Measurements from ENCODE around the gene ZNF90. TPM values are rescaled to one million over a fixed set of nuclear protein-coding genes. Genes with fewer than 3 reads are reported as not detected.
"Not testable (repeated sequence)": the region's sequence is repeated elsewhere in the genome, so short reads cannot be mapped to it uniquely, and the experiment has no call there.

Gene ZNF90
- total RNA-seq, 1 experiment from 2014 or later: not detected

- H3K4me1 ChIP-seq (ENCODE audit: insufficient read depth, low read length): no peaks in the 10 kb centered on the region
- no peaks in the 10 kb centered on the region for H3K79me2 ChIP-seq (ENCODE audit: low read length)
- no peak overlapping the region for H3K27ac ChIP-seq (ENCODE audit: low read length)
- TF ChIP-seq EZH2 (IDR thresholded peaks at IDR 0.05; ENCODE audit: low read length, unreplicated experiment): no peak
- no peak for TF ChIP-seq CTCF (conservative IDR thresholded peaks at IDR 0.05; ENCODE audit: low read depth, low read length)
- TF ChIP-seq EZH2phosphoT487 (IDR thresholded peaks at IDR 0.05; ENCODE audit: borderline replicate concordance, low read length): no peak
- H3K9ac ChIP-seq (ENCODE audit: low read length): no peak overlapping the region
- no peaks in the 10 kb centered on the region for H3F3A ChIP-seq (ENCODE audit: low read length, unreplicated experiment)
- no peak overlapping the region for H2AFZ ChIP-seq (ENCODE audit: low read length)
- BruUV-seq (replicated peaks): no TSS peak
- no peaks in the 10 kb centered on the region for H3K36me3 ChIP-seq (ENCODE audit: low read depth, low read length)
- DNase-seq: no peak
- CTCF ChIA-PET: no interaction called here
- no peak for ATAC-seq
- intact Hi-C loops (cut with micrococcal nuclease): no loop called here
- no peak overlapping the region for H3K4me3 ChIP-seq (ENCODE audit: low read length)
- no peak overlapping the region for H3K4me2 ChIP-seq (ENCODE audit: low read length)
- H3K27me3 ChIP-seq (ENCODE audit: low read length): no peaks in the 10 kb centered on the region
- H3K9me3 ChIP-seq (ENCODE audit: low read length): 0 out of 2 replicates have a peak, but pooled peaks cover 3% of the 10 kb centered on the region
- no peaks in the 10 kb centered on the region for H4K20me1 ChIP-seq (ENCODE audit: low read length)
- H3K9me2 ChIP-seq (replicated peaks; ENCODE audit: low read length): no peaks in the 10 kb centered on the region
- POLR2A ChIA-PET (ENCODE audit: unreplicated experiment): no interaction called here
Measured at GRCh38 chr19:20060282-20060681, 17.5 kb upstream of the ZNF90 start.

- 0 out of 2 replicates have a peak, but pooled peaks cover 5% of the 10 kb centered on the region for H3K9me3 ChIP-seq (ENCODE audit: low read length)
- H3K9ac ChIP-seq (ENCODE audit: low read length): no peak overlapping the region
- no peaks in the 10 kb centered on the region for H4K20me1 ChIP-seq (ENCODE audit: low read length)
- H3K36me3 ChIP-seq (ENCODE audit: low read depth, low read length): no peaks in the 10 kb centered on the region
- no peak overlapping the region for H2AFZ ChIP-seq (ENCODE audit: low read length)
- no peak overlapping the region for H3K4me3 ChIP-seq (ENCODE audit: low read length)
- no peaks in the 10 kb centered on the region for H3K9me2 ChIP-seq (replicated peaks; ENCODE audit: low read length)
- POLR2A ChIA-PET (ENCODE audit: unreplicated experiment): no interaction called here
- no TSS peak for BruUV-seq (replicated peaks)
- H3K79me2 ChIP-seq (ENCODE audit: low read length): no peaks in the 10 kb centered on the region
- intact Hi-C loops (cut with micrococcal nuclease): no loop called here
- H3K4me1 ChIP-seq (ENCODE audit: insufficient read depth, low read length): no peaks in the 10 kb centered on the region
- no peak for DNase-seq
- CTCF ChIA-PET: no interaction called here
- H3K4me2 ChIP-seq (ENCODE audit: low read length): no peak overlapping the region
- TF ChIP-seq EZH2 (IDR thresholded peaks at IDR 0.05; ENCODE audit: low read length, unreplicated experiment) (no peak), EZH2phosphoT487 (IDR thresholded peaks at IDR 0.05; ENCODE audit: borderline replicate concordance, low read length) (no peak), CTCF (conservative IDR thresholded peaks at IDR 0.05; ENCODE audit: low read depth, low read length) (no peak)
- no peaks in the 10 kb centered on the region for H3F3A ChIP-seq (ENCODE audit: low read length, unreplicated experiment)
- ATAC-seq: no peak
- no peaks in the 10 kb centered on the region for H3K27me3 ChIP-seq (ENCODE audit: low read length)
- no peak overlapping the region for H3K27ac ChIP-seq (ENCODE audit: low read length)
Measured at GRCh38 chr19:20066861-20067260, 10.9 kb upstream of the ZNF90 start.

- intact Hi-C loops (cut with micrococcal nuclease): no loop called here
- ATAC-seq (no peak), DNase-seq (no peak)
- ChIA-PET POLR2A (ENCODE audit: unreplicated experiment) (no interaction called here), CTCF (interaction anchor here (0.6 kb wide), 1 partner anchor 335 kb away, joined by 3 read pairs; the partner anchor contains the start of gene ZNF14)
- BruUV-seq (replicated peaks): no TSS peak
- no peaks in the 10 kb centered on the region for H3K9me2 ChIP-seq (replicated peaks; ENCODE audit: low read length)
- H3K27ac ChIP-seq (ENCODE audit: low read length): no peak overlapping the region
- H3F3A ChIP-seq (ENCODE audit: low read length, unreplicated experiment): no peaks in the 10 kb centered on the region
- TF ChIP-seq EZH2phosphoT487 (IDR thresholded peaks at IDR 0.05; ENCODE audit: borderline replicate concordance, low read length): no peak
- no peak for TF ChIP-seq EZH2 (IDR thresholded peaks at IDR 0.05; ENCODE audit: low read length, unreplicated experiment)
- TF ChIP-seq CTCF (conservative IDR thresholded peaks at IDR 0.05; ENCODE audit: low read depth, low read length): no peak
- no peaks in the 10 kb centered on the region for H3K4me1 ChIP-seq (ENCODE audit: insufficient read depth, low read length)
- no peak overlapping the region for H3K4me2 ChIP-seq (ENCODE audit: low read length)
- H3K79me2 ChIP-seq (ENCODE audit: low read length): no peaks in the 10 kb centered on the region
- no peak overlapping the region for H3K9ac ChIP-seq (ENCODE audit: low read length)
- H3K36me3 ChIP-seq (ENCODE audit: low read depth, low read length): no peaks in the 10 kb centered on the region
- H4K20me1 ChIP-seq (ENCODE audit: low read length): no peaks in the 10 kb centered on the region
- no peak overlapping the region for H2AFZ ChIP-seq (ENCODE audit: low read length)
- H3K4me3 ChIP-seq (ENCODE audit: low read length): no peak overlapping the region
- no peaks in the 10 kb centered on the region for H3K27me3 ChIP-seq (ENCODE audit: low read length)
- H3K9me3 ChIP-seq (ENCODE audit: low read length): 0 out of 2 replicates have a peak, but pooled peaks cover 5% of the 10 kb centered on the region
Measured at GRCh38 chr19:20067943-20068342, 9.9 kb upstream of the ZNF90 start.

- POLR2A ChIA-PET (ENCODE audit: unreplicated experiment); H3K27ac ChIP-seq (ENCODE audit: low read length); H3K9me3 ChIP-seq (ENCODE audit: low read length); H3K79me2 ChIP-seq (ENCODE audit: low read length); H3K4me1 ChIP-seq (ENCODE audit: insufficient read depth, low read length); H3K9me2 ChIP-seq (replicated peaks; ENCODE audit: low read length); H4K20me1 ChIP-seq (ENCODE audit: low read length); CTCF ChIA-PET; H3K36me3 ChIP-seq (ENCODE audit: low read depth, low read length); H3K9ac ChIP-seq (ENCODE audit: low read length); H2AFZ ChIP-seq (ENCODE audit: low read length); DNase-seq; H3K4me3 ChIP-seq (ENCODE audit: low read length); BruUV-seq (replicated peaks); H3F3A ChIP-seq (ENCODE audit: low read length, unreplicated experiment); H3K4me2 ChIP-seq (ENCODE audit: low read length); H3K27me3 ChIP-seq (ENCODE audit: low read length); ATAC-seq; intact Hi-C loops (cut with micrococcal nuclease): not testable (repeated sequence)
Measured at GRCh38 chr19:20068559-20068958, 9.2 kb upstream of the ZNF90 start.
